Left renal pelvis (tissue), 4 donors: ENCODE measurements around the gene PON1. TPM values are rescaled to one million over a fixed set of nuclear protein-coding genes. Genes with fewer than 3 reads are reported as not detected.

Source experiments
- DNase-seq, 4 donors: peaks; one replicate each; pipeline ENCODE4 v3.0.0-alpha.2; 2013; ENCODE audit warnings: low read depth in 4 of 4, low spot score in 3 of 4
- polyA plus RNA-seq, 4 donors: library from polyadenylated mRNA; unstranded; fragments of 120-200 nt; gene quantifications; one replicate each; pipeline ENCODE4 v1.2.1, GENCODE V29; 2013; ENCODE audit not compliant: insufficient read length in 4 of 4

Gene PON1
- polyA plus RNA-seq, 4 donors: 0.39 to 1.0 (median 0.94) TPM

- DNase-seq: no peak
These were observed 60.5 kb downstream of the PON1 start for GRCh38 chr7:95263785-95264362.

GRCh38 chr7:95262875-95263274 lies 61.5 kb downstream of the PON1 start:
- no peak for DNase-seq

DNA sequence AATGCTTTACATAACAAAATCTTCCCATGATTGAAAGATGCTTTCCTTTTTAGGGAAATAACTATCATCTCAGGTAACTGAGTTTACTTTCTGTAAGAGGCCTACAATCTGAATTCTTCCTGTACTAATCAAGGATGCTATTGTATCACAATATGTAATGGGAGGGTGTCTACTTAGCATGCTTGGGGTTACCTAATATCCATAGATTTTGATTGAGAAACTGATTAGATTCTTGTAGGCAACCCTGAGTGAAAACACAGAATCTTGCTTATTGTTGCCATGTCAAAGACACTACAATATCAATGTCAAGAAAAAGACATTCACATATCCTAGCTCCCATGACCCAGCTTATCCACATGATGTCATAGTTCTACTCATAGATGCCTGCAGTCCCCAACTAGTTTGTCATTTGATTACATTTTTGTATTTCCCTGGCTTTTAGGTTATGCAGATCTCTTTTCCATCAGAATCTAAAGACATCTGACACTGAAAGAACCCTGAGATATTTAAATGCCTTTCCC lies 62.4 kb downstream of the PON1 start:
- DNase-seq: no peak

DNA sequence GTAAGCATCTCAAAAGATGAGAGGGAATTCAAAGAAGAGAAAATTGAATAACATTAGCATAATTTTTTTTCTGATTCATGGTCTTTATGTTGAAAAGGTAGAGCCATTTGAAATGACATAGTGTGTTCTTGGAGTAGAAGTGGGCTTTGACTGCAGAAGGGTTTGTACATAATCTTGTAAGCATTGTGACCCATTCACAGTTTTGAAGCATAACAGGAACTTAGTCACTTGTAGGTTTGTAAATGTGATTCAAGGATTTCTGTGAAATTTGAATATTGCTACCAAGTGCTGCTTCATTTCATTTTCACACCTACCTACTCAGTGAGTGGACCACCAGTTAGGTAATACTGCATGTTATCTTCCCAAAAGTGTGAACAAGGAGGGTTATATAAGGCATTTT lies 68.6 kb downstream of the PON1 start:
- no peak for DNase-seq

DNA sequence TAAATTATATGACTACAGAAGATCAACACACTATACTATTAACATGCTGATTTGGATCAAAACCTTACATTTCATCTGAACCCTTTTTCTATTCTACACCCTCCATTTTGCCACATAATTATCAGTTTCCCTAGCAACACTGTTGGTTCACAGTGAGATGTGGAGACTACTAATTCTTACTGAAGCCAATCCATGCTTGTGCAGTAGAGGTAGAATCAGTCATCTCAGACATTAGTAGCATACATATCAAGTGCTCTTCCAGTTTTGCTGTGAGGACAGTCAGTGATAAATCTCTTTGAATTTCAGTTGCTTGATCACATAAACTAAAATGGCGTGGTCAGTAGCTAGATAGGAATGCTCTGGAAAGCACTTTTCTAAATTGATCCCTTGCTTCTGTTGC lies 70.3 kb downstream of the PON1 start:
- DNase-seq: no peak

GRCh38 chr7:95251966-95252365 lies 72.4 kb downstream of the PON1 start:
- no peak for DNase-seq

DNA sequence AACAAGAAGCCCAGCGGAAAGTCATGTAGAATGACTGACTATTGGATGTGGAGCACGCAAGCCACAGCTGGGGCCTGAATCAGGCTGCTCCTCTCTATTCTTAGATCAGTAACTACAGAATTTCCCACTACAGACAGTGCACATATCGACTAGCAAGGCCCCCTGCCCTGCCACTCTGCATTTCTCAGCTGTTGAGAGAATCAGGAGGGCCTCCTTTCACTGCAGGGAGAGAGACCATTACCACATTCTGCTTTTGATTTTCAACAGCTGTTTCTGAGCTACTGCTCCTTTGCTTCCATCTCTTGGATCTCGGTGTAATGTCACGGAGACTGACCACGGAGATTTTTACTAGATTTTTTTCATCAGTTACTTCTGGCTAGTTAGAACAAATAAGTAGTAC lies 73.8 kb downstream of the PON1 start:
- DNase-seq: no peak

Other genes starting within 250 kb of the PON1 start
- 1 to 10 TPM; 1.8 to 2.4 (median 2.3) TPM for gene PON3, start 71.8 kb upstream of the PON1 start, polyA plus RNA-seq
- gene PON2, start 110.5 kb upstream of the PON1 start, polyA plus RNA-seq: 100 to 1,000 TPM; 107 to 240 (median 163) TPM
- gene ASB4, start 161.4 kb upstream of the PON1 start, polyA plus RNA-seq: under 1 TPM in 3 of 4 donors, not detected in 1; 0.11 to 0.26 (median 0.23) TPM